ENCODE data around the gene GALNT6. TPM values are rescaled to one million over a fixed set of nuclear protein-coding genes. Genes with fewer than 3 reads are reported as not detected.

Gene GALNT6
- total RNA-seq, 6 experiments from 2014 or later, result 68.2 to 93.9 (median 71.7) TPM

GRCh38 chr12:51357374-51358047 is 33.7 kb downstream of the GALNT6 start:
- H3K36me3 Mint-ChIP-seq (ENCODE audit: low read depth), result peaks cover 16% of the 10 kb centered on the region
- H3K9me3 Mint-ChIP-seq, result no peaks in the 10 kb centered on the region
- TF ChIP-seq CTCF (IDR thresholded peaks at IDR 0.05), result no peak
- H3K4me1 Mint-ChIP-seq (ENCODE audit: low read depth), result no peaks in the 10 kb centered on the region
- H3K27me3 Mint-ChIP-seq (ENCODE audit: insufficient read depth), result no peaks in the 10 kb centered on the region
- H3K27ac Mint-ChIP-seq, result no peak overlapping the region
- H3K4me3 Mint-ChIP-seq, result no peak overlapping the region
- DNase-seq, result no peak

GRCh38 chr12:51351913-51352532 is 39.2 kb downstream of the GALNT6 start:
- no peak overlapping the region for H3K4me3 Mint-ChIP-seq
- no peaks in the 10 kb centered on the region for H3K9me3 Mint-ChIP-seq
- H3K36me3 Mint-ChIP-seq (ENCODE audit: low read depth), result peaks cover 10% of the 10 kb centered on the region; the same call in 1 of the 2 replicates
- H3K4me1 Mint-ChIP-seq (ENCODE audit: low read depth), result peaks cover 30% of the 10 kb centered on the region
- H3K27me3 Mint-ChIP-seq (ENCODE audit: insufficient read depth), result no peaks in the 10 kb centered on the region; the same call in 1 of the 2 replicates
- no peak overlapping the region for H3K27ac Mint-ChIP-seq
- peak; percentile 82 for TF ChIP-seq CTCF (IDR thresholded peaks at IDR 0.05)
- peak; percentile 41 for DNase-seq

- DNase-seq, result peak; percentile 67
- H3K4me1 Mint-ChIP-seq (ENCODE audit: low read depth), result peaks cover 49% of the 10 kb centered on the region
- no peak overlapping the region for H3K4me3 Mint-ChIP-seq
- H3K36me3 Mint-ChIP-seq (ENCODE audit: low read depth), result peaks cover 4% of the 10 kb centered on the region; the same call in 1 of the 2 replicates
- TF ChIP-seq CTCF (IDR thresholded peaks at IDR 0.05), result no peak
- H3K27me3 Mint-ChIP-seq (ENCODE audit: insufficient read depth), result peaks cover 2% of the 10 kb centered on the region
- H3K27ac Mint-ChIP-seq, result peak overlapping the region; percentile 39; the same call in 1 of the 2 replicates
- H3K9me3 Mint-ChIP-seq, result no peaks in the 10 kb centered on the region
Observed at GRCh38 chr12:51349026-51349425, 42.2 kb downstream of the GALNT6 start.

GRCh38 chr12:51348116-51348515 is 43.1 kb downstream of the GALNT6 start:
- H3K36me3 Mint-ChIP-seq (ENCODE audit: low read depth), result no peaks in the 10 kb centered on the region
- H3K4me3 Mint-ChIP-seq, result no peak overlapping the region
- peaks cover 49% of the 10 kb centered on the region for H3K4me1 Mint-ChIP-seq (ENCODE audit: low read depth)
- peaks cover 2% of the 10 kb centered on the region for H3K27me3 Mint-ChIP-seq (ENCODE audit: insufficient read depth)
- peak overlapping the region; percentile 2; the same call in 1 of the 2 replicates for H3K27ac Mint-ChIP-seq
- H3K9me3 Mint-ChIP-seq, result no peaks in the 10 kb centered on the region
- TF ChIP-seq CTCF (IDR thresholded peaks at IDR 0.05), result no peak
- DNase-seq, result no peak

GRCh38 chr12:51346581-51346980 is 44.6 kb downstream of the GALNT6 start, which contains the start of gene CELA1:
TSS of gene CELA1 (minus strand) at chr12:51346679. CDS start at chr12:51346638, 41 bp downstream.
- Mint-ChIP-seq H3K4me3 (no peak within 1 kb of the TSS), H3K9me3 (no peaks in the 10 kb centered on the region), H3K4me1 (ENCODE audit: low read depth) (peaks cover 43% of the 10 kb centered on the region), H3K27me3 (ENCODE audit: insufficient read depth) (peaks cover 2% of the 10 kb centered on the region), H3K36me3 (ENCODE audit: low read depth) (no peaks in the 10 kb centered on the region), H3K27ac (no peak within 1 kb of the TSS)
- no peak for TF ChIP-seq CTCF (IDR thresholded peaks at IDR 0.05)
- no peak for DNase-seq
